Uterus (tissue), 4 donors: ENCODE results near the gene IQGAP1. TPM values are rescaled to one million over a fixed set of nuclear protein-coding genes. Genes with fewer than 3 reads are reported as not detected.

ENCODE experiments used
- DNase-seq, 2 donors: peaks; one replicate each; pipeline ENCODE4 v3.0.0-alpha.2; 2019 to 2020
- H3K27ac ChIP-seq, 2 donors: fragments of 200-600 bp; sonication (generic); 1 replicate in 1 of 2; 2 replicates in 1 of 2; pipeline ENCODE4 v1.5.1; 2016 to 2018
- H3K27me3 ChIP-seq, 2 donors: fragments of 200-600 bp; sonication (generic); one replicate each; pipeline ENCODE4 v1.5.1; 2018 to 2019; ENCODE audit warnings: control low read depth in 1 of 2
- H3K36me3 ChIP-seq, 2 donors: fragments of 200-600 bp; sonication (generic); one replicate each; pipeline ENCODE4 v1.5.1; 2019; ENCODE audit warnings: control low read depth in 1 of 2
- H3K4me1 ChIP-seq, 2 donors: fragments of 200-600 bp; sonication (generic); one replicate each; pipeline ENCODE4 v1.5.1; 2018 to 2019; ENCODE audit warnings: control low read depth in 1 of 2
- H3K4me3 ChIP-seq, 2 donors: fragments of 200-600 bp; sonication (generic); 1 replicate in 1 of 2; 2 replicates in 1 of 2; pipeline ENCODE4 v1.5.1; 2018 to 2019; ENCODE audit warnings: mild to moderate bottlenecking in 1 of 2
- H3K9me3 ChIP-seq, 2 donors: fragments of 200-600 bp; sonication (generic); one replicate each; pipeline ENCODE4 v1.5.1; 2019; ENCODE audit warnings: control low read depth in 1 of 2
- CTCF ChIP-seq, 4 experiments: fragments of 200-600 bp in 2 of 4; fragments of 450-650 bp in 2 of 4; sonication (generic) in 2 of 4; IDR thresholded peaks; one replicate each; pipeline ENCODE4 v1.5.1; 2016 to 2019; ENCODE audit warnings: antibody characterized with exemption in 4 of 4, mild to moderate bottlenecking in 2 of 4, moderate library complexity in 1 of 4
- POLR2A ChIP-seq, 2 donors: fragments of 450-650 bp; IDR thresholded peaks; one replicate each; pipeline ENCODE4 v1.6.1; 2016; ENCODE audit warnings: antibody characterized with exemption in 2 of 2, mild to moderate bottlenecking in 1 of 2, moderate library complexity in 1 of 2
- intact Hi-C: fragments of 100-400 bp; cut with DNase I; formaldehyde crosslinking; loops from one replicate; pipeline ENCODE4 v1.15.1; 2023; ENCODE audit warnings: low total_unique reads
- small RNA-seq: library from RNA; depleted of rRNA; stranded (forward); fragments of <200 nt; gene quantifications from one replicate; pipeline ENCODE3, GENCODE V24; 2016
- total RNA-seq, 4 donors: library from RNA; depleted of rRNA in 3 of 4; stranded (reverse); fragments of >200 nt in 3 of 4; gene quantifications; one replicate each; pipeline versions ENCODE4 v1.1.0 to v1.2.4, GENCODE V29; 2014 to 2023
- donor health status: DM: yes; HTN: yes; CAD: no.

Gene IQGAP1
- total RNA-seq, 4 donors from 2014 or later, result 195 to 777 (median 290) TPM

GRCh38 chr15:90545095-90545494 is 157.1 kb downstream of the IQGAP1 start:
- intact Hi-C loops, result no loop called here
- H3K27me3 ChIP-seq, result no peaks in the 10 kb centered on the region
- H3K4me3 ChIP-seq, result no peak overlapping the region
- no peak for DNase-seq
- H3K4me1 ChIP-seq, result no peaks in the 10 kb centered on the region
- TF ChIP-seq POLR2A (IDR thresholded peaks at IDR 0.05), result no peak
- no peak for TF ChIP-seq CTCF (IDR thresholded peaks at IDR 0.05)
- no peaks in the 10 kb centered on the region for H3K36me3 ChIP-seq
- H3K9me3 ChIP-seq, result no peaks in the 10 kb centered on the region
- H3K27ac ChIP-seq, result no peak overlapping the region

GRCh38 chr15:90547540-90547939 is 159.5 kb downstream of the IQGAP1 start:
- no peak overlapping the region for H3K27ac ChIP-seq
- TF ChIP-seq POLR2A (IDR thresholded peaks at IDR 0.05), result no peak
- TF ChIP-seq CTCF (IDR thresholded peaks at IDR 0.05), result no peak
- peaks cover 0 to 2% of the 10 kb centered on the region in 2 donors for H3K4me1 ChIP-seq
- DNase-seq, result no peak
- intact Hi-C loops, result no loop called here
- H3K9me3 ChIP-seq, result no peaks in the 10 kb centered on the region
- no peaks in the 10 kb centered on the region for H3K36me3 ChIP-seq
- no peak overlapping the region for H3K4me3 ChIP-seq
- H3K27me3 ChIP-seq, result no peaks in the 10 kb centered on the region

- Histone ChIP-seq H3K27ac (peak overlapping the region in 1 of 2 donors; percentile 65), H3K9me3 (no peaks in the 10 kb centered on the region), H3K36me3 (no peaks in the 10 kb centered on the region), H3K4me1 (peaks cover 0 to 7% of the 10 kb centered on the region in 2 donors), H3K27me3 (no peaks in the 10 kb centered on the region), H3K4me3 (no peak overlapping the region)
- no peak for DNase-seq
- intact Hi-C loops, result no loop called here
- TF ChIP-seq CTCF (IDR thresholded peaks at IDR 0.05) (no peak), POLR2A (IDR thresholded peaks at IDR 0.05) (no peak)
These were observed 162.9 kb downstream of the IQGAP1 start for GRCh38 chr15:90550919-90551318.

Small RNA genes lying within 50 kb of the gene (small RNA-seq; reads per million reads assigned to genes)
- gene NDUFA3P4, result not detected

Other genes with a start within 250 kb of the IQGAP1 start
- gene SEMA4B, start 186.9 kb upstream of the IQGAP1 start, total RNA-seq, result 10 to 100 TPM in 3 of 4 donors, 1 to 10 TPM in 1; 6.7 to 50.1 (median 22.8) TPM
- 10 to 100 TPM in 3 of 4 donors, 1 to 10 TPM in 1; 9.5 to 80.7 (median 49.2) TPM for gene CIB1, start 154.3 kb upstream of the IQGAP1 start, total RNA-seq
- 10 to 100 TPM in 1 of 4 donors, 1 to 10 TPM in 1, under 1 TPM in 2; under 0.01 to 15.0 (median 4.0) TPM for gene GDPGP1, start 154.0 kb upstream of the IQGAP1 start, total RNA-seq
- gene TTLL13, start 138.7 kb upstream of the IQGAP1 start, total RNA-seq, result under 1 TPM in 1 of 4 donors, not detected in 3; 0.41 TPM
- gene NGRN, start 122.6 kb upstream of the IQGAP1 start, total RNA-seq, result 100 to 1,000 TPM in 1 of 4 donors, 10 to 100 TPM in 3; 35.6 to 119 (median 69.4) TPM
- gene ZNF774, start 36.0 kb upstream of the IQGAP1 start, total RNA-seq, result 1 to 10 TPM in 3 of 4 donors, under 1 TPM in 1; 0.51 to 5.5 (median 3.8) TPM
- 10 to 100 TPM; 18.4 to 89.4 (median 40.9) TPM for gene CRTC3, start 141.7 kb downstream of the IQGAP1 start, total RNA-seq